Measurements from ENCODE around the gene PEAR1.
A peak's percentile ranks its signal among the peaks of the same experiment; 100 is the strongest.

Gene PEAR1

DNA sequence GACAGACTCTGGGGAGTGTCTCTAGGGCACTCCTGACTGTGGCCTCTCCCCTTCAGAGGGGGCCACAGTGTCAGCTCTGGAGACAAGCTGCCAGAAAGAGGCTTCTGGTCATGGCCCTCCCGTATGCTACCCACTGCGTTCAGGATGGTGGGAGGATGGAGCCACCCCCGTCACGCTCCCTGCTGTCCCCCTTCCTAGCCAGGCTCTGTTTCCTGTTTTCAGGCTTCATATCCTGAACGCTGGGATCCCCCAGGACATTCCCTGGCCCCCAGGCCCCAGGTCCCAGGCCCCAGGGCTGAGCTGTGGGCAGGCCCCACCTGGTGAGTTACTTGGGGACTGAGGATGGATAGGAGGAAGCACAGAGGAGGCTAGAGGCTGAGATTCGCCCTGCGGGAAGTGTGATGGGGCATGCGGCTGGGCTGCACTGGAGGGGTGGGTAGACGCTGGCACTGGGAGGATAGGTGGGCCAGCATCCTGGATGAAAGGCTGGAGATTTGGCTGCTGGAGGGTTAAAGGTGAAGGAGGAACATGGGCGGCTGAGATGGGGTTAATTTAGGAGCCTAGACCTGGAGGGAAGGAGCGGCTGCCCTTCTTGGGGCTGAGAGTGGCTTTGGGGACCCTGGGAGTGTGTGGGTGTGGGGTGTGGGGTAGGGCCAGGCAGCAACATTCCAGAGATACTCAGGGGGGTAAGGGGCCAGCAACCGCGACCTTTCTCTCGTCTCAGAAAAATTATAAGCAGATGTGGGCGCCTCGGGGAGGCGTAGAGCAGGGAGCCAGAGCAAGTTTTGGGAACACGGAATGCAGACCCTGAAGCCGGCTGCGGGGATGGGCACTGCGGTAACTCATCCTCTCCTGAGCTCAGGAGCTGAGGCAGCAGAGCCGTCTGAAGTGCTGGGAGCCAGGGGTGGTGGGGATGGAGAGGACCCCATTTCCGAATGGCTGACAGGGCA, 8.7 kb downstream of the PEAR1 start:
- no peak for DNase-seq

- DNase-seq, result no peak
Observed at GRCh38 chr1:156903328-156904091, 10.0 kb downstream of the PEAR1 start.

DNA sequence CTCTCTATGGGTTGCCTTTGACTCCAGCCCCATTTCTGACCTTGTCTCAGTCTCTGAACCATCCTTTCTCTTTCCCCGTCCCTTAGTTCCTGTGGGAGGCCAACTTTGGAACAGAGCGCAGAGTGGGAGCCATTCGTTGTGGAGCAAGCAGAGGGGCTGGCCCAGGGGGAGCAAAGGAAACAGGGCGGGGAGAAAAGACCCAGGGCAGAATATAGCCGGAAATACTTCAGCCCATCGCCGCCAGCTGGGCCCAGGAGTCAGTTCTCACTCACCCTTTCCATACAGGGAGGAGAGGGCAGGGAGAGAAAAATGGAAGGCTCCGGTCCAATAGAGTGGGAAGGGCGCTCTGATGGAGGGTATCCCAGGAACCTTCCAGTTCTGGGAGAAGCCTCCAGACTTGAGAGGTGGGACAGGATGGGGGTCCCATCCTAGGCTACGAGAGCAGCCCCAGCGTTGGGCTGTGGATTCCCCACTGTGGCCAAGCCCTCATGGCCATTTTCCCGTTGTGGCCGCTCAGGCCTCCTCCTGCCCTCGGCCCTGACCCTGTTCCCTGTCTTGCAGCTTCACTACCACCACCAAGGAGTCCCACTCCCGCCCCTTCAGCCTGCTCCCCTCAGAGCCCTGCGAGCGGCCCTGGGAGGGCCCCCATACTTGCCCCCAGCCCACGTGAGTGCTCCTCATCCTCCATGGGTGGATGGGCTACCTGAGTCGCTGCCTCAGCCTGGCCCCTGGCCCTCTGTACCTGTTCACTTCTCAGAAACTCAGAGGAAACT, 10.9 kb downstream of the PEAR1 start:
- DNase-seq, result no peak

GRCh38 chr1:156905176-156905575, 11.7 kb downstream of the PEAR1 start:
- DNase-seq, result no peak

DNA sequence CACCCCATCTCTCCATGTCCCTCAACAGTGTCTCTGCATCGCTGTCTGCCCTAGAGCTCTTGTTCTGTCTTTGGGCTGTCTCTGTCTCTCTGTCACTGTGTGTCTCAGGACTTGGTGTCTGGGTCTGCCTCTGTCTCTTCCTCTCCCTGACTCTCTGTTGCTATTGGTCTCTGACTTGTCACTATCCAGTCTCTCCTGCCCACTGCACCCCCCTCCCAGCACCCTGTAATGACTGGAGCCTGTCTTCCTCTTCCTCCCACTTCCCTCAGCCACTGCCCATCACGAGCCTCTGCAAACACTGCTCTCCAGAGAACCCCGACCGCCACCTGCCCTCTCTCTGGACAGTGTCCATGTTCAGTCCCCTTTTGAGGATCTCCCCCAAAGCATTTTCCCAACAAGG, 12.1 kb downstream of the PEAR1 start:
- no peak for DNase-seq

GRCh38 chr1:156906206-156906906, 12.8 kb downstream of the PEAR1 start:
- no peak for DNase-seq

- no peak for DNase-seq
Observed at GRCh38 chr1:156908541-156908940, 15.0 kb downstream of the PEAR1 start.

DNA sequence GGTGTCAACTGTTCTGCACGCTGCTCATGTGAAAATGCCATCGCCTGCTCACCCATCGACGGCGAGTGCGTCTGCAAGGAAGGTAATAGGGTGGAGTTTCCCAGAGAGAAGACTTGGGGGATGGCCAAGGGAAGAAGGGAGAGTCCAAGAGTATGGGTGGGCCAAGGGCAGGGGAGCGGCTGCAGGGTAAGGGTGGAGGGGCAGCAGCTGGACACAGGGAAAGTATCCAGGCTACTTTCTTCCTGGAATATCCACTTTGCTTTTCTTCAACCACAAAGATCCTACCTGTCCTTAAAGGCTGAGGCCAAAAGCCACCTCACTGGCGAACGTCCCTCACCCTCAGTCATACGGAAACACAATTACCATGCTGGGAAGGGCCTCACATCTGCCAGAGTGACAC, 15.4 kb downstream of the PEAR1 start:
- DNase-seq, result no peak

DNA sequence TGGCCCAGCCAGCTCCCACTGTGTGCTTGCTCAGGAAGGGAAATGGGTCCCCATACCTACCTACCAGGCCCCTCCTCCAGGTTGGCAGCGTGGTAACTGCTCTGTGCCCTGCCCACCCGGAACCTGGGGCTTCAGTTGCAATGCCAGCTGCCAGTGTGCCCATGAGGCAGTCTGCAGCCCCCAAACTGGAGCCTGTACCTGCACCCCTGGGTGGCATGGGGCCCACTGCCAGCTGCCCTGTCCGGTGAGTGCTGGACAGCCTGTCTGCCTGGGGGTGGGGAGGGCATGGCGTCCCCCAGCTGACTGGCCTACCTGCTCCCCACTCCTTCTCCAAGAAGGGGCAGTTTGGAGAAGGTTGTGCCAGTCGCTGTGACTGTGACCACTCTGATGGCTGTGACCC, 16.2 kb downstream of the PEAR1 start:
- no peak for DNase-seq

DNA sequence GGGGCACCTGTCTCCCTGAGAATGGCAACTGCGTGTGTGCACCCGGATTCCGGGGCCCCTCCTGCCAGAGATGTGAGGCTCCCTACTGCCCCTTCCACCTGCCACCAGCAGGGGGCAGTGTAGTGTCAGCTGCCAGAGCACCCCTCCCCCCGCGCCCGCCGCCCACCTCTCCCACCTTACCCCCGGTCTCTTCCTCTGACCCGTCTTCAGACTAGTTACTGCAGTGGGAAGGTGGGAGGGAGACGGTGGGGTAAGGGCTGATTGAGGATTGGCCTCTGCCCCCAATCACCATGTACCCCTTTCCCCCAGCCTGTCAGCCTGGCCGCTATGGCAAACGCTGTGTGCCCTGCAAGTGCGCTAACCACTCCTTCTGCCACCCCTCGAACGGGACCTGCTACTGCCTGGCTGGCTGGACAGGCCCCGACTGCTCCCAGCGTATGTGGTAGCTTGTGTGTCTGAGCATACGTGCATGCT, 16.8 kb downstream of the PEAR1 start:
- peak; percentile 5 for DNase-seq

GRCh38 chr1:156911577-156912298, 18.2 kb downstream of the PEAR1 start:
- peak; percentile 44 for DNase-seq

DNA sequence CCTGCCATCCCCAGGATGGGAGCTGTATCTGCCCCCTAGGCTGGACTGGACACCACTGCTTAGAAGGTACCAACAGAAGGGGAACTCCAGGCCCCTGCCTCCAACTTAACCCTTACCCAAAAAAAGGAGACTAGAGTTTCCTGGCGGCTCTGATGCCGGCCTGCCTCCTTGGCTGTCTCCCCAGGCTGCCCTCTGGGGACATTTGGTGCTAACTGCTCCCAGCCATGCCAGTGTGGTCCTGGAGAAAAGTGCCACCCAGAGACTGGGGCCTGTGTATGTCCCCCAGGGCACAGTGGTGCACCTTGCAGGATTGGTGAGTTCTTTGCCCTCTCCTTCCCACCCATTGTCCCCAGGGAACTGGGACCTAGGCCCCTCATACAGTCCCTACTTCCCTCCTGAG, 18.8 kb downstream of the PEAR1 start:
- DNase-seq, result no peak

DNA sequence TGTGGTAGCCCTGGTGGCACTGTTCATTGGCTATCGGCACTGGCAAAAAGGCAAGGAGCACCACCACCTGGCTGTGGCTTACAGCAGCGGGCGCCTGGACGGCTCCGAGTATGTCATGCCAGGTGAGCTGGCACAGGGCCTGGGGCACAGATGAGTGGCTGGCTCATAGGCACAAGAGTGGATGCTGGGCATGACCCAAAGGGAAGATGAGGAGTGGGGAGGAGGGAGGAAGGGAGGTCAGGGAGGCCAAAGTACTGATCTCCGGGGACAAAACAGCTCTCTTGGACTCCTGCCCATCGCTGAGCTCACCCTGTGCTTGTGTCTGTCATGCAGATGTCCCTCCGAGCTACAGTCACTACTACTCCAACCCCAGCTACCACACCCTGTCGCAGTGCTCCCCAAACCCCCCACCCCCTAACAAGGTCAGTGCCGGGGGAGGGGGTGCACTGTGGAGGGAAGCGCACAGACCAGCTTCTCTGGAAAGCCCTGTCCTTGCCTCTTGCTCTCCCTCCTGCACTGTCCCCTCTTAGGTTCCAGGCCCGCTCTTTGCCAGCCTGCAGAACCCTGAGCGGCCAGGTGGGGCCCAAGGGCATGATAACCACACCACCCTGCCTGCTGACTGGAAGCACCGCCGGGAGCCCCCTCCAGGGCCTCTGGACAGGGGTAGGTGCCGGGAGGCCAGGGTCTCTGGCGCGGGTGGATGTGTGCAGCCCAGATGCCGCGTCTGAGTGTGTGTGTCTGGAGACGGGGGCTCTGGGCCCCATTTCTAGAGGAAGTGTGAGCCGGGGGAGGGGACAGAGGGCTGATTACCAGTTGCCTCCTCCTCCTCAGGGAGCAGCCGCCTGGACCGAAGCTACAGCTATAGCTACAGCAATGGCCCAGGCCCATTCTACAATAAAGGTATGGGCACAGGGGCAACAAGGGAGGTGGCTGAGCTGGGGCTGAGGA, 19.6 kb downstream of the PEAR1 start:
- DNase-seq, result no peak

- DNase-seq, result no peak
Observed at GRCh38 chr1:156913809-156914387, 20.4 kb downstream of the PEAR1 start.

DNA sequence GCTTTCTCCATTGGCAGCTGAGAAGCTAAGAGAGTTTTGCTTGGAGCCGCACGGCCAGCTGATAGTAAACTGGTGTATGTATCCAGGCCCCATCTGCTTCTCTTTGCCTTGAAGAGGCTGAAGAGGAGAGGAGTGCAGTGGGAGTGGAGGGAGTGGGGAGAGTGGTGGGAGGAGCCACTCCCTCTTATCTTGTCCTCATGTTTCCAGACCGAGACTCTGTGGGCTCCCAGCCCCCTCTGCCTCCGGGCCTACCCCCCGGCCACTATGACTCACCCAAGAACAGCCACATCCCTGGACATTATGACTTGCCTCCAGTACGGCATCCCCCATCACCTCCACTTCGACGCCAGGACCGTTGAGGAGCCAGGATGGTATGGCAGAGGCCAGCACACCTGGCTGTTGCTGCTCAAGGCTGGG, 20.9 kb downstream of the PEAR1 start:
- DNase-seq, result peak; percentile 70

DNA sequence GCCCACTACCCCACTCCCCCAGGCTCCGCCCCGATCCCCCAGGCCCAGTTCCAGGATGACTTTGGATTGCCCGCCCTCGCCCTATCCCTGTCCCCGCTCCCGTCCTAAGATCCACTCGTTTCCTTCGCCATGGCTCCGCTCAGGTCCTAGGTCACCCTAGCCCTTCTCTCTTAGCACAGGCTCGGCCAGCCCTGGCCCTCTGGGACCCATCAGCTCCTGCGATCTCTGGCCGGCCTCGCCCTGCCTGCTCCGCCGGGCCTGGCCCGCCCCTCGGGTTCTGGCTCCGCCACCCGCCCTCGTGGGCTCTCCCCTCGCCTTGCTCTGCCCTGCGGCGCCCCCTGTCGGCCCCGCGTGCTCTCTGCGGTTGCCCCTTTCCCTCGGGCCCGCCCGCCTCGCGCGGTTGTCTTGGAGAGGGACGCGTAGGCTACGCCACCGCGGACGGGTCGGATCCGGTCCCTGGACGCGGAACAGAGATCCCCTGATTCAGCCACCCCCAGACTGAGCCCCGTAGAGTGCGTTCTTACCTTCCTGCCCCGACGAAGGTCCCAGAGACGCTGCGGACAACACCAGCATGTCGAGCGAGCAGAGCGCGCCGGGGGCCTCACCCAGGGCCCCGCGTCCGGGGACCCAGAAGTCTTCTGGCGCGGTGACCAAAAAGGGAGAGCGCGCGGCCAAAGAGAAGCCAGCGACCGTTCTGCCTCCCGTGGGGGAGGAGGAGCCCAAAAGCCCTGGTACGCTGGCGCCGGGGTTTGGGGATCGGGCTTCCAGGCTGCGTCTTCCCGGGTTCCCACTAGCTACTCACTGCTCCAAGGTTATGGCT, 26.9 kb downstream of the PEAR1 start, which contains the start of gene LRRC71:
LRRC71 (plus strand) TSS at position 400 of the 820 bp plus-strand sequence; CDS start at position 572, 172 bp downstream.
- DNase-seq, result peak; percentile 35

- no peak for DNase-seq
Observed at GRCh38 chr1:156921053-156921529, 27.6 kb downstream of the PEAR1 start.

DNA sequence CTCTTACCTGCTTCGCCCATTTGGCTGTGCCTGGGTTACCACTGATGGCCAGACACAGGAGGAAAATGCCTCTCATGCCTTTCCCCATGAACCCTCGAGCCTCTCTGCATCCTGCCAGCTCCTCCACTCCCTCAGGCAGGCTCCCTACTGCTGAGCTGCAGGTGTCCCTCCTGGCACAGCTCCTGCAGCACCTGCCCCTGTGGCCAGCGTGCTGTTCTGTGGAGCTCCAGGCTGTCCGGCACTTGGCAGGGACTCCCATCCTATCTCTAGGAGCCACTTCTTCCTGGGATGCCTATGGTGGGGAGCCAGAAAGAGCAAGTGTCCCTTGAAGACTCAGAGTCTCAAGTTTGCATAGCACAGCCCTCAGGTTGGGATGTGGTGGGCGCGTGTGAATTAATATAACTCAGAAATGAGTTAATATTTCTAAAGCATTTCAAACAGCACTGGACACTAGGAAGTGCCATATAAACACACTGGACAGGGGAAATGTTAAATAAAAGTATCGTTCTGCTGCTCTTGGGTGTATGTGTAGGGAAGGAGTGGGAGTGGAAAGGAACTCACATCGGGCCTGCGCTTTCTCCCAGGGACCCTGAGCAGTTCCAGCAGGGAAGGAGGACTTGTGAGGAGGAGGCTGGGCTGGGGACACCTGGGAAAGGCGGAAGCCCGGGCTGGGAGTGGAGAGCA, 29.6 kb downstream of the PEAR1 start:
- DNase-seq, result peak; percentile 40
